Measurements from ENCODE around the gene TNRC6B. TPM values are rescaled to one million over a fixed set of nuclear protein-coding genes. Genes with fewer than 3 reads are reported as not detected.
A peak's percentile ranks its signal among the peaks of the same experiment; 100 is the strongest.

The TNRC6B gene
- total and polyA plus RNA-seq, 4 donors: 6.2 to 70.4 (median 26.5) TPM

DNA sequence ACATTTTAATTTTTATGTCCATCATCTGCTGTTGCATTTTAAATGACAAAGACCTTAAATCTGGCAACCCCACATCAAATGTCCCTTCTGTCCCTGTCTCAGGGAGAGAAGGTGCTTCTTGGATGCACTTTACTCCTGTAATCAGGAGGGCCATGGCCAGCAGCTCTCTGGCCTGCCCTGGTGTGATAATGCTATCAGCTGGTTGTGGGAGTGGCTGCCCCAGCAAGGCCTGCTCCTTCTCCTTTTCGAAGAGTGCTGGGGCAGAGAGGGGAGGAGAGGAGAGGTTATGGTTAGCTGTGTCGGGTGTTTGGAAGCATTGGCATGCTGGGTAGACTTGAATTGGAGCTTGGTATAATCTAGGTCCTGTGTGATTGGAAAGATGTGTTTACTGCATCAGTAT is 12.8 kb downstream of the TNRC6B start:
- WGBS, 2 donors: 29 to 60% methylated on average over 2 of the region's 2 CpGs
- no peaks in the 10 kb centered on the region for H3K27me3 ChIP-seq (ENCODE audit: control insufficient read depth in 3 of 3, insufficient read depth in 3 of 3, low read length in 2 of 3)
- H3K36me3 ChIP-seq (ENCODE audit: control insufficient read depth in 4 of 4, insufficient read depth in 4 of 4, low read length in 4 of 4): no peaks in the 10 kb centered on the region
- H3K9me3 ChIP-seq (ENCODE audit: control insufficient read depth in 4 of 4, insufficient read depth in 3 of 4, low read length in 3 of 4): no peaks in the 10 kb centered on the region
- H3K27ac ChIP-seq (ENCODE audit: low read depth in 1 of 2, low read length in 1 of 2): peak overlapping the region in 1 of 2 donors; percentile 69
- no peak overlapping the region for H3K9ac ChIP-seq (ENCODE audit: insufficient read depth in 1 of 2, low read length in 2 of 2)
- no peak overlapping the region for H3K4me3 ChIP-seq
- peaks cover 0 to 31% (median 22%) of the 10 kb centered on the region in 5 donors for H3K4me1 ChIP-seq (ENCODE audit: control insufficient read depth in 5 of 5, insufficient read depth in 5 of 5, low read length in 5 of 5)
- DNase-seq: no peak
- TF ChIP-seq CTCF (IDR thresholded peaks at IDR 0.05; ENCODE audit: control extremely low read depth, extremely low read depth): no peak
- ATAC-seq (ENCODE audit: insufficient read depth, low FRiP score): no peak

- peak in 2 of 3 donors; percentile 66 to 77 for DNase-seq
- Histone ChIP-seq H3K36me3 (ENCODE audit: control insufficient read depth in 4 of 4, insufficient read depth in 4 of 4, low read length in 4 of 4) (no peaks in the 10 kb centered on the region), H3K27me3 (ENCODE audit: control insufficient read depth in 3 of 3, insufficient read depth in 3 of 3, low read length in 2 of 3) (no peaks in the 10 kb centered on the region), H3K4me3 (no peak overlapping the region), H3K9ac (ENCODE audit: insufficient read depth in 1 of 2, low read length in 2 of 2) (no peak overlapping the region), H3K9me3 (ENCODE audit: control insufficient read depth in 4 of 4, insufficient read depth in 3 of 4, low read length in 3 of 4) (no peaks in the 10 kb centered on the region), H3K4me1 (ENCODE audit: control insufficient read depth in 5 of 5, insufficient read depth in 5 of 5, low read length in 5 of 5) (peaks cover 0 to 37% (median 20%) of the 10 kb centered on the region in 5 donors), H3K27ac (ENCODE audit: low read depth in 1 of 2, low read length in 1 of 2) (no peak overlapping the region)
- TF ChIP-seq CTCF (IDR thresholded peaks at IDR 0.05; ENCODE audit: control extremely low read depth, extremely low read depth): no peak
- WGBS, 2 donors: 75 to 79% methylated on average over 13 of the region's 13 CpGs
- no peak for ATAC-seq (ENCODE audit: insufficient read depth, low FRiP score)
Measured at GRCh38 chr22:40193429-40194421, 16.0 kb downstream of the TNRC6B start.

DNA sequence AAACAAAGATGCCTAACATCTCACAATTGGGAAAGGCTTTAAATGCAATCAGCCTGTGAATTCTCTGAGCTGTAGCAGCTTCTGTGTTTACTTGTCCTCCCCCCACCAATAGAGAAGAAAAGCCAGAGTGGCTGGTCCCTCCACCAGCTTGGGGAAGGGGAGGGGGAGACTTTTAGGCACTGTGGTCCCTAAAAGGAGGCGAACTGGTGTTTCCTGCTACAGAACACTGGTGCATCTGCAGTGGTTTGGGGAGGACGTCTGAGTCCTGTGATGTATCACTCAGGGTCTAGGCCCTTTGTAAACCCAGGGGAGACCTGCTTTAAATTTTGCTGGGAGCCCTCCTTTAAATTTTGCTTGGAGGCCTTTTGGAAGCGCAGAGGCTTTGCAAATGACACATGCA is 16.9 kb downstream of the TNRC6B start:
- Histone ChIP-seq H3K9ac (ENCODE audit: insufficient read depth in 1 of 2, low read length in 2 of 2) (no peak overlapping the region), H3K36me3 (ENCODE audit: control insufficient read depth in 4 of 4, insufficient read depth in 4 of 4, low read length in 4 of 4) (no peaks in the 10 kb centered on the region), H3K9me3 (ENCODE audit: control insufficient read depth in 4 of 4, insufficient read depth in 3 of 4, low read length in 3 of 4) (no peaks in the 10 kb centered on the region), H3K27me3 (ENCODE audit: control insufficient read depth in 3 of 3, insufficient read depth in 3 of 3, low read length in 2 of 3) (no peaks in the 10 kb centered on the region), H3K27ac (ENCODE audit: low read depth in 1 of 2, low read length in 1 of 2) (no peak overlapping the region), H3K4me3 (no peak overlapping the region), H3K4me1 (ENCODE audit: control insufficient read depth in 5 of 5, insufficient read depth in 5 of 5, low read length in 5 of 5) (peaks cover 0 to 43% (median 20%) of the 10 kb centered on the region in 5 donors)
- ATAC-seq (ENCODE audit: insufficient read depth, low FRiP score): no peak
- no peak for DNase-seq
- WGBS, 2 donors: 66 to 67% methylated on average over 3 of the region's 3 CpGs
- TF ChIP-seq CTCF (IDR thresholded peaks at IDR 0.05; ENCODE audit: control extremely low read depth, extremely low read depth): no peak

Measured in lung (tissue), 12 donors.